HepG2 (cell line): ENCODE measurements around the gene PITHD1. TPM values are rescaled to one million over a fixed set of nuclear protein-coding genes. Genes with fewer than 3 reads are reported as not detected.
A peak's percentile ranks its signal among the peaks of the same experiment; 100 is the strongest.

Experiments
- CBX5 ChIP-seq: sonication (generic); formaldehyde crosslinking; IDR thresholded peaks from 2 replicates; pipeline ENCODE4 v1.4.0; 2020; ENCODE audit warnings: missing genetic modification reagents, borderline replicate concordance
- CEBPG ChIP-seq: IDR thresholded peaks from 2 replicates; pipeline ENCODE4 v1.6.1; 2016
- CREB3 ChIP-seq: sonication (generic); formaldehyde crosslinking; IDR thresholded peaks from 2 replicates; pipeline ENCODE4 v1.5.0; 2020; ENCODE audit warnings: missing genetic modification reagents
- CTCF ChIP-seq: sonication (generic); formaldehyde crosslinking; IDR thresholded peaks from 2 replicates; pipeline ENCODE4 v1.5.0; 2020; ENCODE audit warnings: mild to moderate bottlenecking, missing genetic modification reagents, moderate library complexity
- ELF3 ChIP-seq: IDR thresholded peaks from 2 replicates; pipeline ENCODE4 v1.6.1; 2016; ENCODE audit warnings: missing genetic modification reagents, missing compliant biosample characterization
- FOSL2 ChIP-seq: sonication (generic); formaldehyde crosslinking; IDR thresholded peaks from 2 replicates; pipeline ENCODE4 v1.4.0; 2020; ENCODE audit warnings: missing genetic modification reagents
- GATAD2A ChIP-seq: IDR thresholded peaks from 2 replicates; pipeline ENCODE4 v1.6.1; 2016
- KLF16 ChIP-seq, 2 experiments: sonication (generic) in 1 of 2; formaldehyde crosslinking in 1 of 2; IDR thresholded peaks; 2 replicates each; pipeline versions ENCODE4 v1.6.1 to v1.8.0; 2016 to 2023; ENCODE audit warnings: missing genetic modification reagents in 2 of 2, missing compliant biosample characterization in 1 of 2
- KMT2A ChIP-seq: sonication (generic); formaldehyde crosslinking; IDR thresholded peaks from 2 replicates; pipeline ENCODE4 v1.4.0; 2020; ENCODE audit warnings: missing genetic modification reagents
- MAX ChIP-seq: IDR thresholded peaks from 2 replicates; pipeline ENCODE4 v1.6.1; 2012; ENCODE audit warnings: inconsistent platforms
- RAD21 ChIP-seq: fragments of 450-650 bp; formaldehyde crosslinking; IDR thresholded peaks from 2 replicates; pipeline ENCODE4 v1.5.0; 2020; ENCODE audit warnings: mild to moderate bottlenecking
- REST ChIP-seq, 2 experiments: IDR thresholded peaks; 2 replicates each; pipeline ENCODE4 v1.6.1; 2011 to 2012; ENCODE audit warnings: low read length in 2 of 2, borderline replicate concordance in 1 of 2, low read depth in 1 of 2, mild to moderate bottlenecking in 1 of 2, moderate library complexity in 1 of 2
- RXRB ChIP-seq: IDR thresholded peaks from 2 replicates; pipeline ENCODE4 v1.6.1; 2016; ENCODE audit warnings: borderline replicate concordance, missing genetic modification reagents, missing compliant biosample characterization
- STAG1 ChIP-seq: sonication (generic); formaldehyde crosslinking; IDR thresholded peaks from 2 replicates; pipeline ENCODE4 v1.4.0; 2020; ENCODE audit warnings: missing genetic modification reagents
- THRA ChIP-seq: sonication (generic); formaldehyde crosslinking; IDR thresholded peaks from 2 replicates; pipeline ENCODE4 v1.4.0; 2020; ENCODE audit warnings: missing genetic modification reagents, borderline replicate concordance
- ZNF12 ChIP-seq: sonication (generic); formaldehyde crosslinking; IDR thresholded peaks from 2 replicates; pipeline ENCODE4 v1.5.0; 2020; ENCODE audit warnings: missing genetic modification reagents
- ZNF121 ChIP-seq: sonication (generic); formaldehyde crosslinking; IDR thresholded peaks from 2 replicates; pipeline ENCODE4 v1.5.0; 2020; ENCODE audit warnings: mild to moderate bottlenecking, missing genetic modification reagents
- ZNF24 ChIP-seq: fragments of 450-650 bp; IDR thresholded peaks from 2 replicates; pipeline ENCODE4 v1.6.1; 2017; ENCODE audit warnings: antibody characterized with exemption, mild to moderate bottlenecking
- ZNF282 ChIP-seq: fragments of 450-650 bp; IDR thresholded peaks from 2 replicates; pipeline ENCODE4 v1.6.1; 2018; ENCODE audit not compliant: partially characterized antibody
- polyA plus RNA-seq, 8 experiments: library from polyadenylated mRNA; depleted of rRNA in 3 of 8; stranded (reverse) in 7 of 8; unstranded in 1 of 8; fragments of >200 nt; fragmentation: Illumina TruSeq in 4 of 8; extraction: Trizol in 4 of 8; gene quantifications; 2 replicates each; pipeline versions ENCODE4 v1.2.1 to v1.2.3, GENCODE V29; 2011 to 2016; ENCODE audit warnings: low read depth in 4 of 8, missing spikeins in 1 of 8, mixed read lengths in 1 of 8; ENCODE audit not compliant: insufficient read depth in 1 of 8
- total RNA-seq, 5 experiments: library from RNA; depleted of rRNA; stranded (reverse); fragments of >200 nt; fragmentation: Illumina TruSeq; extraction: Trizol; gene quantifications; 2 replicates each; pipeline ENCODE4 v1.2.3, GENCODE V29; 2016; ENCODE audit warnings: low read depth in 1 of 5

PITHD1 gene
- total and polyA plus RNA-seq, 2 of the 13 experiments (the other 11 are each of a cell fraction or from before 2014, with no cell fraction given), result 28.0 to 37.3 TPM

GRCh38 chr1:23772049-23772853 lies 6.0 kb upstream of the PITHD1 start (continued):
- TF ChIP-seq REST (IDR thresholded peaks at IDR 0.05; ENCODE audit: borderline replicate concordance in 1 of 2, low read depth in 1 of 2, low read length in 2 of 2) (no peak), FOSL2 (CRISPR knock-in tag) (0 out of 2 replicates have a peak, but pooled peaks have one; percentile 33), MAX (peak; percentile 19; the same call in 1 of the 2 replicates), ZNF24 (peak; percentile 74; the same call in 1 of the 2 replicates), ZNF121 (CRISPR knock-in tag) (0 out of 2 replicates have a peak, but pooled peaks have one; percentile 11), ELF3 (peak; percentile 30; the same call in 1 of the 2 replicates), THRA (CRISPR knock-in tag) (peak; percentile 36; the same call in 1 of the 2 replicates), GATAD2A (CRISPR knock-in tag) (0 out of 2 replicates have a peak, but pooled peaks have one; percentile 11), STAG1 (peak; percentile 87), ZNF12 (CRISPR knock-in tag) (no peak), RAD21 (CRISPR knock-in tag) (peak; percentile 78), CREB3 (CRISPR knock-in tag) (no peak), ZNF282 (no peak), CTCF (CRISPR knock-in tag) (peak; percentile 95), RXRB (CRISPR knock-in tag) (0 out of 2 replicates have a peak, but pooled peaks have one; percentile 11), CEBPG (0 out of 2 replicates have a peak, but pooled peaks have one; percentile 23), KLF16 (CRISPR knock-in tag; IDR thresholded peaks at IDR 0.05) (0 out of 4 replicates have a peak, but pooled peaks of 1 of the 2 experiments have one; percentile 42), KMT2A (CRISPR knock-in tag) (0 out of 2 replicates have a peak, but pooled peaks have one; percentile 52), CBX5 (CRISPR knock-in tag) (0 out of 2 replicates have a peak, but pooled peaks have one; percentile 55)
